GM18861 (cell line): Measurements from ENCODE around the gene GTF2F2.
"Not testable (repeated sequence)": the region's sequence is repeated elsewhere in the genome, so short reads cannot be mapped to it uniquely, and the experiment has no call there.

ENCODE experiments used
- ATAC-seq: cut with Tn5 transposase; IDR thresholded peaks from one replicate; pipeline ENCODE4 v1.9.1; 2021; ENCODE audit not compliant: unreplicated experiment

The GTF2F2 gene

DNA sequence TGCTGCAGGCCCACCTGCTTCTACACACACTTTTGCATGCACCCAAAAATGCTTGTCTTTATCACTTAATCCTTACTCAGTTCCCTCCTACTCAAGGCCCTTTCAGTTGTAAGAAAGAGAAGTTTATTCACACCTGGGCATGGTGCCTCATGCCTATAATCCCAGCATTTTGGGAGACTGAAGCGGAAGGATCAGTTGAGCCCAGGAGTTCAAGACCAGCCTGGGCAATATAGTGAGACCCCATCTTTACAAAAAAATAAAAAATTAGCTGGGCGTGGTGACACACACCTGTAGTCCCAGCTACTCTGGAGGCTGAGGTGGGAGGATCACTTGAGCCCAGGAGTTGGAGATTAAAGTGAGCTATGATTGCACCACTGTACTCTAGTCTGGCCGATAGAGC is 178.2 kb downstream of the GTF2F2 start:
- ATAC-seq = not testable (repeated sequence)

DNA sequence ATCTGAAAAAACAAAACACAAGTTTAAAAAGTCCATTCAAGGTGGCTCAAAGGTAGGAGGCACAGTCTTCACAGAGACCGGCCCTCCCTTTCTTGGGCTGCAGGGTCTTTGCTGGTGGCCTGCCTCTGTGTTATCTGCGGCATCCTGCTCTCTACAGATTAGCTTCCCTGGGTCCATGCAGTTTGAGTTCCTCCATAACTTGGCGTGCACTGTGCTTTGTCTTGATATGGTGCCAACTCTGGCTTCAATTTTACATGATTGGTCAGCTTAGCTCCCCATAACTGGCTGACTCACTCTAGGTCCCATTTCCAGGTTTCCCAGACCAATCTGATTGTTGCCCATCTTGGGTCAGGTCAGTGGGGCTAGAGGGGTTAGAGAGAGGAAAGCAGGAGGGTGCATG is 178.9 kb downstream of the GTF2F2 start:
- ATAC-seq = no peak

DNA sequence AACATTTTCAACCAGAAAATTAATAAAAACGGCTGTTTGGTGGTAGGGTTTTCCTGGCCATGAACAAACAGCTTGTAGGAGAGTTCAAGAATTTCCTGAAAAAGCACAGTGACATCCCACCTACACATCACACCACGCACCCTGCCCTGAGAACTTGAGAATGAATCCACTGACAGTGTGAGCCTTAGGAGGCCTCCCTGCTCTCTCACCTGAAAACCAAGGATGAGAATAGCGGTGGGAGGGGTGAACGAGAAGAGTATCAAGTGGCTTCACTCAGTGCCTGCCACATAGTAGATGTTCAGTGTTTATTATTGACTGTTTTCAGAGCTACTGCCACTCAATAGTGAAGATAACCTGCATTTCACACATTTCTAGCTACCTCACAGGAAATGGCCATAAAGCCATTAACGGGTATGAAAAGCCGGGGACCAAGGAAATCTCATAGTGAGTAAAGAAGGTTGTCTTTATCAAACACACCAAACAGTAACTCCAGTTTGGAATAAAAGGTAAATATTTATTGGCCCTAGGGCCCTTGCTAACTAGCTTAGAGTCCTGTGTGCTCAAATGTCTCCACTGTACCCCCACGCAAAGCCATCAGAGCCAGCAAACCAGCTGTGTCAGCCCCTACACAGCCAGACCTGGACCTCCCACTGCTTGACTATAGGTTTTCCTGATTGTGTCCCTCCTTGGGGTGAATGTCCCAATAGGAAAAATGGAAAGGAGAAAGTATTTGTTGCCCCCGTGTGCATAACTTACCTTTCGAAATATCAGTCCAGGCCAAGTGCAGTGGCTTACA is 180.1 kb downstream of the GTF2F2 start:
- ATAC-seq = no peak

DNA sequence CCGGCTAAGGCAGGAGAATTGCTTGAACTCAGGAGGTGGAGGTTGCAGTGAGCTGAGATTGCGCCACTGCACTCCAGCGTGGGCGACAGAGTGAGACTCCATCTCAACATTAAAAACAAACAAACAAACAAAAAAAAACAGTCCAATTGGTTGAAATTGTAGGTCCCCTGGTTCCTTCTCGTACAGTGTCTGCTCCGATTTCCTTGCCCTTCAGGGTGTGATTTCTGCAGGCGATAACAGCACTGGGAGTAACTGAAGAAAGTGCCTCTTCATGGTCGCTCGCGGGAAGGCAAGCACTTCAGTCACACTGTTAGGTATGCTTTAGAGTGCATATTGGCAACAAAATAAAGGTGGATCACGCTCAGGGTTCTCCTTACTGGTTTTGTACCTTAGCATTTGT is 181.0 kb downstream of the GTF2F2 start:
- ATAC-seq = no peak

DNA sequence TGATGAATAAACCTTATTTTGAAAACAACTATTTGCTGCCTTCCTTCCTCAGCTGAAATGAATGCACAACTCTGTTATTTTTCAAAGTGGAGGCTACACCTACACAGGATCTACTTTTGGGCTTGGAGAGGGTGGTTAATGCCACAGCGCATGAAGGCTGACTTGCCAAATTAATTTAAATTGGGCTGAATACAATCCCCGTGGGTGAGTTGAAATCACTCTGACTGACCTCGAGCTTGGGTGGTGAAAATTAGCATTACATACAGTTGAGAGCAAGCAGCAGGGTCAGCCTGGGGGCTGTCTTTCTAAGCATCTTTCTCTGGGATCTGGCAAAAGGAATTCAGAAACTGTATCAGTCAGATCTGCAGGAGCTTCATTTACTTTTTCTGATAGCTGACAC is 182.2 kb downstream of the GTF2F2 start:
- no peak for ATAC-seq

DNA sequence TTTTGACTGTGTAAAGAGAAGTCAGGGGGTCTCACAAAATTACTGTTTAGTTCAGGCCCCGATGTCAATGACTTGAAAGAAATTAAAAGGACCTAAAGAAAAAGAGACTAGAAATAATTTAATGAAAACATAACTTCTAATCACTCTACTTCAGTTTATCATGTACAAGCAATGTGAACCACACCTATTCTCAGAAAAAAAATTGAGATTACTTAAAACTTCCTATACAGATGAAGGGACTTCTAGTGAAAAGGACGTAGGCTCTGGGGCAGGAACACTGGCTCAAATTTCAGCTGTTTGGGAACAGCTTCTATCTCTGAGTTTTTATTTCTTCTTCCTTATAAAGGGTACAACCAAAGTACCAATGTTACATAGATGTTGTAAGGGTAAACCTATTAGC is 182.7 kb downstream of the GTF2F2 start:
- ATAC-seq = no peak

DNA sequence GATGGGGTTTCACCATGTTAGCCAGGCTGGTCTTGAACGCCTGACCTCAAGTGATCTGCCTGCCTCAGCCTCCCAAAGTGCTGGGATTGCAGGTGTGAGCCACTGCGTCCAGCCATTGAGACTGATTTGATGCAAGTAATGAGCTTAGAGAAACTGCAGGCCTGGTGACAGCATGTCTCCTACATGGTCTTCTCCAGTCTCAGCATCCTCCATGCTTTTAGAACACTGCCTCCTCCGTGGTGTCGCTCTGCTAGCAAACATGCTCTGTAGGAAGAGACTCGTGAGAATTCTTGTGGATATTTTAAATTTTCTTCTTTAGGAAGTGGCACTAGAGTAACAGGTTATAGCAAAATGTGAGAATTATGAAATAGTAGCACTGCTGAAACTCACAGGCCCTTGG is 183.6 kb downstream of the GTF2F2 start:
- ATAC-seq = no peak

DNA sequence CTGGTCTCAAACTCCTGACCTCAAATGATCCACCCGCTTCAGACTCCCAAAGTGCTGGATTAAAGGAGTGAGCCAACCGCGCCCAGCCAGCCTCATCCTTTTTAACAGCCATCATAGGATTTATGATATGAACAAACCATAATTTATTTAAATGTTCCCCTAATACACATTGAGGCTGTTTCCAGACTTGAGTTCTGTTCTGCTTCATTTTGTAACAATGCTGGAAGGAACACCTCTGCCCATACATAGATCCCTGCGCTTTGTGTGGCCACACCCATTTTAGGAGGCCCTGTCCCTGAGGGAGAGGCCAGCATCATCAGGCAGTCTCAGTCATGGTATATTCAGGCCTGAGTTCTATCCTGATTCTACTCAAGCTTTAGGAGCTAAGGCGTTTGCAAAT is 184.8 kb downstream of the GTF2F2 start:
- no peak for ATAC-seq

DNA sequence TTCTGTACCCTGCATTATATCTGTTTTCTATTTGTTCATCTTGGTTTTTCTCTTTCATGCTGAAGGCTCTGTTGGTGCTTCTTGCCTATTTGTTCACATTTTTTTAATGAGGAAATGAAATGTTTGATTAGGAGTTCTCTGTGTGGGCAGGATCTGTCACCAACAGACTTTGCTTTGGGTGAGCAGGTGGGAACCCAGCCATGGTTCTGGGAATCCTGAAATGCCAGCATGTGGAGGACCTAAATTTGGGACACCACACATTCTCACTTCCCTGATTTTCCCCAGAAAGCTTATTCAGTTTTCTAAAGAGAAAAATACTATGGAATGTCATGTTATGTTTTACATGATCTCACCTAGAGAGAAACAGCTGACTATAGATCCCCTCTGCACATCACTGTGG is 186.7 kb downstream of the GTF2F2 start:
- ATAC-seq = no peak

DNA sequence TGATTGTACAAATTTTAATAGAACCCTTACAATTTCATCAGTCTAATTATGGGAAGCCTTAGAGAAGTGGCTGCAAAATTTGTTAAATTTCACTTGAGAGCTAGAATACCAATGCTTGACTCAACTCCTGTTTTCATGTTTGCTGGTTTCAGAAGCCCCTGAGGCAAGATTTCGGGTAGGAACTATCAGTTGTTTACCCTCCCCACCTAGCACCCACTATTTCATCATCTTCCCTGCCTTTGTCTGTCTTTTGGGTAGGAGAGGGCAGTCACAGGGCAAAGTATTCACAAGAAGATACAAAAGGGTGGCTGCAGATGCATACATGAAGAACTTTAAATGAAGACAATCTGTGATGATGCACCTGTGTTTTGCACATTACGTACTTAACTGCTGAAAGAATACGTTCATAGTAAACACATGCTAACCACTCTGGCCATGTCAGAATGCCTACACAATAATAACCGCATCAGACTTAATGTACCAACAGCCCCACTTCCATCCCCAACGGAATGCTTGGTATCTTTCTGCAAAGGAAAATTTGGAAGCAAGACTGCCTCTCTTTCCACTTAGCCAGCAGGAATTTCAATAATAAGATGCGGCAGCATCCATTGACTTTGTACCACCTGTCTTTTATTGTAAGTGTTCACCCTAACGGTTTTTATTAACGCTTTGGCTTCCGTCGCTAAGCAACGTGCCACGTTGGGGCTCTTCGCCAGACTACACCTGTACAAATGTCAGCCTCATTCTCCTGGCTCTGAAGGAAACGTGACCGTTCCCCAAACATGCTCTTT is 190.2 kb downstream of the GTF2F2 start:
- ATAC-seq = no peak

DNA sequence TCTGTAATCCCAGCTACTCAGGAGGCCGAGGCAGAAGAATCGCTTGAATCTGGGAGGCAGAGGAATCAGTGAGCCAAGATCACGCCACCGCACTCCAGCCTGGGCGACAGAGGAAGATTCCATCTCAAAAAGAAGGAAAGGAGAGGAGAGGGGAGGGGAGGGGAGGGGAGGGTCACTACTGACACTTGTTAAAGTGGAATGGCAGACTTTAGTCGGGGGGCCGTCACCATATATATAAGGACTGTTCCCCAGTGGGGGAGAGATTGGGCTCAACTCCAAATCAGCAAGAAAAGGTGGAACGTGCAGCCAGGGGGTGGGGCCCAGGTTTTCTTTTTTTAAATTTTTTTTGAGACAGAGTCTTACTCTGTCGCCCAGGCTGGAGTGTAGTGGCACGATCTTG is 194.5 kb downstream of the GTF2F2 start:
- no peak for ATAC-seq

DNA sequence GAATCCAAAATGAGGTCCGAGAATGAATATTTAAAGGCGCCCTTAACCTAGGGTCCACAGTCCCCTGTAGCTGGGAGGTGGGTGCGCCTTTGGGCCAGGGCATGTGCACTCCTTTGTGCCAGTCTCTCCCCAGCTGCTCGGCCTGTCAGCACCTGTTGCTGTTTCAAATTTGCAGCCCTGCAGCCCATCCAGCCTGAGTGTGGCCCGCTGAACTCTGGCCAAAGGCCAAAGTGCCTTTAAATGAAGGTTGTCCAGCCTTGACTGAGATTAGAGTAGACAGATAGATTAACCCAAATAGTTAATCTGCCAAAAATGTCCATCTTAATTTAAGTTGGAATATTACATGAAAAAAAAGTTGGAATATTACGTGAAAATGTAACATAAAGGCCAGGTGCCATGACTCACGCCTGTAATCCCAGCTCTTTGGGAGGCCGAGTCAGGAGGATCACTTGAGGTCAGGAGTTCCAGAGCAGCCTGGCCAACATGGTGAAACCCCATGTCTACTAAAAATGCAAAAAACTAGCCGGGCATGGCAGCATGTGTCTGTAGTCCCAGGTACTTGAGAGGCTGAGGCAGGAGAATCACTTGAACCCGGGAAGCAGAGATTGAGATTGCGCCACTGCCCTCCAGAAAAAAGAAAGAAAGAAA is 195.3 kb downstream of the GTF2F2 start:
- no peak for ATAC-seq

DNA sequence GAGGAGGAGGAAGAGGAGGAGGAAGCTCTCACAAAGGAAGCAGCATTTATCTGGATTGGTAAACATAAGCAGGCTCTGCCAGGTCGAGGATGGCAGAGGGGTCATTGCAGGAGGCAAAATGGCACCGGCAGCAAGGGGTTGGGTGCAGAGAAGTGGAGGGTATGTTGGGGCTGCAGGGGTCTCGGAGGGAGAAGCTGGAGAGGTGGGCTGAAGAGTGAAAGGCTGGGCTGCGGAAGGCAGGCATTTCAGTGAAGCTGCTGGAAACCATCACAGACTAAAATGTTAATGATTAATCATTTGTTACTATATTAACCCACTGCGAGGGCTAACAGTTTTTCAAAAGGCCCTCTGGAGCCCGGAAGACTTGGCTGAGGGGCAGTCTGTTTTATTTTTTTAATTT is 196.0 kb downstream of the GTF2F2 start:
- no peak for ATAC-seq

DNA sequence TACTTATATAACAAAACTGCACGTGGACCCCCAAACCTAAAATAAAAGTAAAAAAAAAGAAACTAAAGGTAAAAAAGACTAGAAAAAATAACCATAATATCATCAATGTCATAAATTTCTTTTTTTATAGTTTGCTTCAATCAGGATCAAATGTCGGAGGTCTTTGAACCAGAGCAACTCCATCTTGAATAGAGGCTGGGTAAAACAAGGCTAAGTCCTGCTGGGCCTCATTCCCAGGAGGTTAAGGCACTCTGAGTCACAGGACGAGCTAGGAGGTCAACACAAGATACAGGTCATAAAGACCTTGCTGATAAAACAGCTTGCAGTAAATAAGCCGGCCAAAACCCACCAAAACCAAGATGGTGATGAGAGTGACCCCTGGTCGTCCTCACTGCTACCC is 196.7 kb downstream of the GTF2F2 start:
- ATAC-seq = no peak

DNA sequence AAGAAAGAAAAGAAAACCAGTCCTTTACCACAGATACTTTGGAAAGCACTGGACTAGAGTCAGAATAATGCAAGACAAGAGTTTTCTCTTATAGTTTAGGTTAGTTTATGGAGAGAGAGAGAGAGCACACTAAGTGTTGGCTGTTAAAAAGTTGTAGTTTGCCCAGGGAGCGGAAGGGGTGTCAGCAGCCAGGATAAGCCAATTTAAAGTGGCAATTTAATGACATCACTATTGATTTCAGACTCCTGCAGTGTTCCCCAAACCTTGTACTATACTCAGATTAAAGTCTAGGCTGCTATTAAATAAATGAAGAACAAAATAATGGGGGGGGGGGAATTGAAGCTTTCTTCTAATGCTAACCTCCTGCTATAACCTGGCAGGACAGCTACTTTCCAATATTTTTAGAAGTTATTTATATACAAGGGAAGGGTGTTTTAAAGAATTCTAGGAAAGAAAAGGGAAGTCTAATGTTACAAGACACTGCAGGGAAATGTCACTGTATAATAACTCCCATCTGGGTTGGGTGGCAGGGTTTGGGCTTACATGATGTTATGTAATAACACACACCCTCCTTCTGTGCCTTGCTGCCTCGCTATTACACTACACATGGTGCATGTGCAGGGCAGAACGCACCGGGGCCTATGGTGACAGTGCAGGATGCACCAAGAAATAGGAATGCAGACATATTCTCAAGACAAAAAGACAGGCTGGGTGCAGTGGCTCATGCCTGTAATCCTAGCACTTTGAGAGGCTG is 200.7 kb downstream of the GTF2F2 start:
- ATAC-seq = no peak

DNA sequence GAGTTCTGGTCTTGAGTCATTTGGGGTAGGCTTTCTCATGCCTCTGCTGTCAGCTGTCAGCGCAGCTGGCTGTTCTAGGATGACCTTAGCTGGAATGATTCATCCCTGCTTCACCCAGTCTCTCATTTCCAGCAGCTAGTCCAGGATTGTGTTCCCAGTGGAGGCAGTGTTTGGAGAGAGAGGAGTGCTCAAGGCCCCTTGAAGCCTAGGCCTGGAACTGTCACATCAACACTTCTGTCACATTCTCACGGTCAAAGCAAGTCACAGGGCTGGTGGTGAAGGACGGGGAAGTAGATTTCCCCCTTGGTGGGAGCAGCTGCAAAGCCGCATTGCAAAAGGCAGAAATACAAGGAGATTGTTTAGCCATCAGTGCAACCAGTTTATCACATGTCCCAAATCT is 205.5 kb downstream of the GTF2F2 start:
- no peak for ATAC-seq

DNA sequence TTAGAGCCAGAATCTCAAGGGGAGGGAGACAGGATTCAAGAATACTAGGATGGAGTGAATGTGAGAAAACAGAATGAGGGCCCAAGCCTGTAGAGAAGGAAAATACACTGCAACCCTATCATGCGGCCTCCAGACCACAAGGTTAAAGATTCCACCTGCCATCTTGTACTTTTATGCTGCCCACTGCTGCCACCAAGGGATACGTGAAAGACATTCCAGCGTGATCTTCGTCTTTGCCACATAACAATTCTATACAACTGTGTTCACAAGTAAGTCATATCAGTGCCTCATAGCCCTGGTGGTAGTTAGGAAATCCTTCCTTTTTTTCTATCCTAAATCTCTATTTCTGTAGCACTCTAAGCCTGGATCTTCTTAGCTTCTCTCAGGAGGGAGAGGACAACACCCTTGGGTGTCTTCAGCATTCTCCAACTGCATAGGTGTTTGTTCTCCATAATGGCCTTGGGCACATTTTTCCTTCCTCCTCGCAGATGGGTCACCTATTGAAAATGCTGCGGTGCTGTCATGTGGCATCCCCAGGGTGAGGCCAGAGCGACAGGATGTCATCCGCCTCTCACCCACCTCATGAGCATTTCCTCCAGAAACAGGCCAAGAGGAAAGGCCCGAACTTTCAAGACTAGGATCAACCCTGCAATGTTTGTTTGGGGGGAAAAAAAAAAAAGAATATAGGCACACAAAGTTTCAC is 207.1 kb downstream of the GTF2F2 start:
- no peak for ATAC-seq

DNA sequence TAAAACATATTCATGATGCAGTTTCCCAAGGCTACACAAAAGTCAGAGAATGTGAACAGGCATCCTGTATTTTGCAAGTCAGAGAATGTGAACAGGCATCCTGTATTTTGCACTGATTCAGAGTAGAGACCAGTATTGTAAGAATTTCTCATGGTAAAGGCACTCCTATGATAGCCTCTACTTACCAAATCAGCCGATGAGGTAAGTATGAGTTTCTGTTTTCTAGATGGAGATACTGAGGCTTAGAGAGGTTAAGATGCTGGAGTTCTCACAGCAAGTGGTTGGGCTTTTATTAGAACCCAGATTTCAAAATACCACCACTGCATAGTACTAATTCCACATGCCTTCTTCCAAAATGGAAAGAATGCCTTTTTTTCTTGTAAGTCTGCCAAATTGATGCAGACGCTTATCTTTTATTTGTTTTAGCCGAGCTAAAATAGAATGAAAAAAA is 208.4 kb downstream of the GTF2F2 start:
- no peak for ATAC-seq

DNA sequence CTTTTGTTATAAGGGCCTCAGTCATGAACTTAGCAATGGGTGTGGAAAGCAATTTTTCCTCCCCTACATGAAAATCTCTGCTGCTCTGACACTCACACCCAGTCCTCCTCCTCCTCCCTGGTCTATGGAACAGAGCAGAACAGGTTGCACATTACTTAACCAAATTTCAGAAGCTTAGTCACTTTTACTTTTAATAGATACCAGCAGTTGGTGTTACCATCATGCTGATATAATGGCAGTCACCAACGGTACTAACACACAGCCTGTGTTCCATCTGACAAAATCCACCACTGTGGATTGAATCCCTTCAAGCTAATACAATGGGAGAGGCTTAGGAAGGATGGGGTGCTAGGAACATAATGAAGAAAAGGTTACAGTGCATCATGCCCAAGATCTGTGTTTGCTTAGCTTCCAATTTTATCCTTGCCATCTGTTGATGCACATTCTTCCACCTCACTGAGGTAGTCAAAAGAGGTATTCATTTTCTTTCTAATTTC is 210.9 kb downstream of the GTF2F2 start:
- ATAC-seq = no peak

DNA sequence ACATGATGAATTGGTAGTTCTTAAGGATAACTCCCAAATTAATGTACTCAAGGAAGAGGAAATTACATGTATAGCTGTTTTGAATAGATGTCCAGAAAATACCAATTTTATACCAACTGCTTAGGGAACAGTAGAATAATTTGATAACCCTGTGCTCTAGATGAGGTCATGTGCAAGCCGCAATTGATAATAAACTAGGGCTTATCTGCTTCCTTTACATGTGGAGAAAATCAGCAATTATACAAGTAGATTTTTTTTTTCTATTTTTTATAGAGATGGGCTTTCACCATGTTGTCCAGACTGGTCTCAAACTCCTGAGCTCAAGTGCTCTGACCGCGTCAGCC is 211.4 kb downstream of the GTF2F2 start:
- no peak for ATAC-seq
